HG03442 (cell line): ENCODE measurements around the gene FAM120A.

Source experiments
- ATAC-seq: cut with Tn5 transposase; IDR thresholded peaks from one replicate; pipeline ENCODE4 v1.9.1; 2021; ENCODE audit warnings: mild to moderate bottlenecking, moderate library complexity; ENCODE audit not compliant: unreplicated experiment

The FAM120A gene

DNA sequence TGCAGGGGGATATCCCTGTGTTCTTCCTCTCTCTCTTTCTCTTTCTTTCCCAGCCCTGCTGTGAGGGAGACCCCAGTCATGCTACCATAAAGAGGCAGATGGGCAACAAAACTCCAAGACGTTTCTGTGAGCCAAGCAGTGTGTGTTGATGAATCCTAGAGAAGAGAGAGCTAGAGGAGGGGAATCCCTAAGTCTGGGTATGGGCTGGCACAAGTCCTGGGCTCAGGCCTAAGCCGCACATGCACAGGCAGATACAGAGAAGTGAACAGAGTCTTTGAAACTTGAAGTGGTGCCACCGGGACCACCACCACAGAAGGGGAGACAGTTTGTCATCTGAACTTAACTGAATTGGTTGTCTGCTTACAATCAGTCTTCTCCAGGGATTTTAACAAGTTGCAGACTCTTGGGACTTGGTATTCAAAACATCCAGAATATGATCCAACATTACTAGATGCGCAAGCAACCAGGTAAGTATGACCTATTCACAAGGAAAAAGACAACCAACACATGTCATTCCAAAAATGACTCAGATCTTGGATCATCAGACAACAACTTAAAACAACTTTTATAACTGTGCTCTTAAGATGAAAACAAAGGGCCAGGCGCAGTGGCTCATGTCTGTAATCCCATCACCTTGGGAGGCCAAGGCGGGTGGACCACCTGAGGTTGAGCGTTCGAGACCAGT is 10.4 kb upstream of the FAM120A start:
- no peak for ATAC-seq

DNA sequence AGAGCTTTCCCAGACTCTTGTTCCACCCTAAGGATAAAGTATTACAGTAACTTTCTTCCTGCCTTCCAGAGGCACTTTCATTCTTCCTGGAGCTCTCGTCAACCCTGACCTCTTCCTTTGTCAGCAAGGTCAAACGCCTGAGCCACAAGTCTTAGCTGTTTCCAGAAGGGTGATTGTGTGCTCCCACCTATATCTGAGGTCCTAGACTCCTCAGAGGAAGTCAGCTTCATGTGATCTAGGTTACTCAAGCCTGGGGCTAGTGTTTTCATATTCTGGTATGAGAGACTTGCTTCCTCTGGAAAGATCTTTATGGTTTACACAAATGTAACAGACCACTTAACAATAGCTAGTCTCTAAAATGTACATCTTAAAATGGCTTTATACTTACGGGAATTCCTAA is 5.4 kb upstream of the FAM120A start:
- no peak for ATAC-seq

DNA sequence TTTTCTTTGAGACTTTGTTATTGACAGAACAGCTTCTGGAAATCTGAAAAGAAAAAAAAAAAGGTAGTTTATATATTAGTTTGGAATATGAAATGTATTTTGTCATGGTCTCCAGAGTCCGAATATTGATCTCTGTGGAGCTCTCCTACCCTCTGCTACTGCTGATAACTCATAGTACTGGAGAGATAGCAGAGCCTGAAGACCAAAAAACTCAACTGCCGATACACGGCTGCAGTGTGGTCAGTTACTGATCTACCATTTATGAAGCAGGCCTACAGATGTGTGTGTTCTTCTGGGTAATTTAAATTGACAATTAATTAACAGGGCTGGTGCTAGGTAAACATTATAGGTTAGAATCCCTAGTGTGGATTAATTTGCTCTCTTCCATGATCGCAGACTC is 3.8 kb upstream of the FAM120A start:
- no peak for ATAC-seq

- ATAC-seq: peak; percentile 16
Measured at GRCh38 chr9:93451849-93452709, 594 bp downstream of the FAM120A start.

- no peak for ATAC-seq
Measured at GRCh38 chr9:93452710-93453046, 1.2 kb downstream of the FAM120A start.

- peak; percentile 45 for ATAC-seq
Measured at GRCh38 chr9:93453047-93453914, 1.8 kb downstream of the FAM120A start, which contains the start of gene FAM120AOS. Gene FAM120AOS, minus strand, starts transcription at chr9:93453581. Its CDS starts 872 bp downstream, at chr9:93452709.

DNA sequence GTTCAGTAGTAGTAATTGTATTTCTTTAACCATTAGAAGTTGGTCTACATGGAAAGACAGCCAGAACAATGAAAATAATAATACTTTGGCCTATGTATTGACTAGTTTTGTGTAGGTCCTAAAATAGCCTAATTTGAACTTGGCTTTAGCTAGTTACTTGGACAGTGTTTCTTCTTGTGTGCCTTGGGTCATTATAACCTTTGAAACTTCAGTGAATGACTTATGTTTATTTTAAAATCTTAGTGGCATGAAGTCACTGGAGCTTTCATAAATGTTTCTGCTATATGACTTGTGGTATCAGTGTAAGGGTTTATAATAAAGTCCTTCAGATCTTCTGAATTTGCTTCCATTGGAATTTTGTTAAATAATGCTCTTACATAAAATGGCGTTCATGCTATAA is 4.5 kb downstream of the FAM120A start:
- no peak for ATAC-seq

- no peak for ATAC-seq
Measured at GRCh38 chr9:93456504-93456903, 5.0 kb downstream of the FAM120A start.

- no peak for ATAC-seq
Measured at GRCh38 chr9:93457006-93457405, 5.5 kb downstream of the FAM120A start.

- ATAC-seq: no peak
Measured at GRCh38 chr9:93458712-93459111, 7.2 kb downstream of the FAM120A start.

- ATAC-seq: no peak
Measured at GRCh38 chr9:93459432-93459847, 8.0 kb downstream of the FAM120A start.

DNA sequence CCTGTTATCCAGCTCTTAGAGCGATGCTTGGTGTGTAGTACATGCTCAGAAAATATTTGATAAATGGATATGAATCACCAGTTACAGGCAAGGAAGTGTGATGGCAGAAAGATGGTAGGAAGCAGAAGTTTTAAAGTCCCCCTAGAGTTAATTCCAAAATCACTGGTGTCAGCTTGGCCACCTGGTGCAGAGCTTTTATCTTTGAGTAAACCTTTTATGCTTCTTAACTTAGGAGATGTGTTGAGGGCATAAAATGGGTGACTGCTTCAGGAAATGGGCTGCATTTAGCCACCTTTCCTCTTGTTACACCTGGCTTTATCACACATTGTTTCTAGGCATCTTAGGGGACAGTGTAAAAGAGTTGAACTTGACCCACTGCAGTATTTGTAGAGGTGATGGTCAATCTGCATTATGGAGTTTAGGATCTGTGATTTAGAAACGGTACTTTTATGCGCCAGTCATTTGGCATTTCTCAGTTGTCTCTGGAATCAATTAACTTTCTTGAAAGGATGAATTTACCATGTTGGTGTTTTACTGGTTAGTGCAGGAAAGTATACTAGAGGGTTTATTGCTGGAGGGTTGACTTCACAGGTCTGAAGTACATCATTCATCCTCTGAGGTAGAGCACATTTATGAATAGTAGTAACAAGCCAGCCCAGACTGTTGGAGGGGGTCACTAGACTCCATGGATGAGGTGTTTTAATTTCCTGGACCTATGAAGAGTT is 9.4 kb downstream of the FAM120A start:
- no peak for ATAC-seq

- no peak for ATAC-seq
Measured at GRCh38 chr9:93461414-93461743, 9.9 kb downstream of the FAM120A start.

GRCh38 chr9:93461821-93462220 is 10.3 kb downstream of the FAM120A start:
- ATAC-seq: no peak

DNA sequence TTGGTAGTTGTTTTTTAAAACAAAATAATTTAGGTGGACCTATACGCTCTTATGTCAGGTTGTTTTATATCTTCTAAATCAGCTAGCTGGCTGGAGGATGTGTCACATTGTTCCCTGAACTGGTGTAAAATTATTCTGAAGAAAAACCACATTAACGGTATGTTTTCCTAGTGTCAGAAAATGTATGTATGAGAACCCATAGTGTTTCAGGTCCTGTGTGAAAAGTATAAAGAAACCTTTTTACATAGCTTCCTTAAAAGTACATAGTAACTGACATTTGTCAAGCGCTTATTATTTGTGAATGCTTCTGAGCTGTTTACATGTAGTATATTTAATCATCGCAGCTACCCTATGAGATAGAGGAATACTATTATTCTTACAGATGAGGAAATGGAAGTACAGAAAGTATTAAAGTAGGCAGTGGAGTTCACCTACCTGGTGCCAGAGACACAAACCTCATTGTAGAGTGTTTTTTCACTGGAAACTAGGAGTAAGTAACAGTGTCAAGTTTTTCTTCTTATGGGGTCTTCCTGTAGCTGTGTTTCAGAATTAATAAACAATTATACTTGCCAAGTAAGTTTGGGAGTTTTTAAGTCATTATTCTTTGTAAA is 12.3 kb downstream of the FAM120A start:
- ATAC-seq: no peak

DNA sequence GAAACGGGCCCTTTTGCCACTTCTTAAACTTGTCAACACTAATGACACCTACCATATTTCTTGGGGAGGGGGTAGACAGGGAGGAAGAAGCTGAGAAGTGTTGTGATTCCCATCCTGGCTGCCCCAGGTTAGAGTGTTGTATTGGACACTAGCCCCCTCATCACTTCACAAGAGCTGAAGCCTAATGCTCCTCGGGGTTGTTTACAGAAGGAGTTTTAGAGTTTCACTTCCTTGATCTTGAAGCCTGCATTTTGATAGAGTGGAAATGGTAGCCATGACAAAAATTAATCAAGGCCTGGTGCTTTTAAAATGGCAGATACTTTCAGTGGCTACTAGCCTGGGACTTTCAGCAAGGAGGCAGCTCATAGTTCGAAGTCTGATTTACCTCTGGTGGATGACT is 12.9 kb downstream of the FAM120A start:
- no peak for ATAC-seq

- no peak for ATAC-seq
Measured at GRCh38 chr9:93464876-93465275, 13.4 kb downstream of the FAM120A start.

DNA sequence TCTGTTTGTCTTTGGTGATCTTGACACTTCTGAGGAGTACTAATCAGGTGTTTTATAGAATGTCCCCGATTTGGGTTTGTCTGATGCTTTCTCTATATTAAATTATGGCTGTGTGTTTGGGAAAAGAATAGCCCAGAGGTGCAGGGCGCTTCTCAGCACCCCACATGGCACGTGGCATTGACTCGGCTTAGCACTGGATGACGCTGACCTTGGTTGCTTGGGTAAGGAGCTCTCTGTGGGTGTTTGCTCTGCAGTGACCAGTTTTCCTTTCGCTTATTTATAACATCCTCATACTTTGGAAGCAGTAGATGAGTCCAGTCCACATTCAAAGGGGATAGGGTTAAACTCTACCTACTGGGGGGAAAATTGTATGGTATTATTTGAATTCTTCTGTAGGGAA is 14.4 kb downstream of the FAM120A start:
- no peak for ATAC-seq

DNA sequence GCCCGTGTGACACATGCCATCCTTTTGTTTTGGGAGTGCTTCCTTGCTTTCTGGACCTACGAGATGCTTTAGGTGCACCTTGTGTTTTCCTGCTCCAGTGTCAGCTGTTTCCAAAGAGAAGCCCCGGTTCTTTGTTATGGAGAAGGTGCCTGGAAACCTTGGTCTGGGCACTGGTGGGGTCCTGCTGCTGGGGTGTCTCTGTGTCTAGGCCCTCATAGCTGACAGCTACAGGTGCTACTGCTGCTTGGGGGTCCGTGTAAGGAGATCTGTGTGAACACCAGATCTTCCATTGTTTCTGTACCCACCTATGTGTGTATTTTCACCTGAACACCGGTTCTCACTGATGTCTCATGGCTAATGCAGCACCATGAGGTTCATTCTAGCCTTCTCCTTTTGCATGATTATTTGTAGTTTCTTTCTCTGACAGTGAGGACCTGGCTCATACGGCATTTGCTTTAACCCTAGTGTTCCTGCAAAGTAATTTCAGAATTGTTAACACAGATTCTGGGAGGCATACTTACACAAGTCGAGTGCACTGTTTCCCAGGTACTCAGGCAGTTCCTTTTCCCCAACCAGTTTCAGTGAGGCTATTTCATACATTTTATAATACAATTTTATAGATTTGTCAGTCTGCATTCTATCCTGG is 15.1 kb downstream of the FAM120A start:
- ATAC-seq: no peak

- no peak for ATAC-seq
Measured at GRCh38 chr9:93467062-93467416, 15.6 kb downstream of the FAM120A start.
